OCI-LY1 (cell line): Measurements from ENCODE around the gene BNIP5.

Source experiments
- EZH2 ChIP-seq: fragments of 200-600 bp; sonication (generic), shearing (Covaris generic); IDR thresholded peaks from 2 replicates; pipeline ENCODE4 v1.8.0; 2017; ENCODE audit warnings: borderline replicate concordance, mixed run types, mild to moderate bottlenecking, antibody characterized with exemption, low read length, moderate library complexity, mixed read lengths
- TF ChIP-seq, protein P1 (sequence below): fragments of 200-600 bp; sonication (generic), shearing (Covaris generic); IDR thresholded peaks from 2 replicates; pipeline ENCODE4 v1.5.1; 2017; ENCODE audit warnings: mild to moderate bottlenecking, antibody characterized with exemption, low read length, moderate library complexity, mixed read lengths

DNA sequence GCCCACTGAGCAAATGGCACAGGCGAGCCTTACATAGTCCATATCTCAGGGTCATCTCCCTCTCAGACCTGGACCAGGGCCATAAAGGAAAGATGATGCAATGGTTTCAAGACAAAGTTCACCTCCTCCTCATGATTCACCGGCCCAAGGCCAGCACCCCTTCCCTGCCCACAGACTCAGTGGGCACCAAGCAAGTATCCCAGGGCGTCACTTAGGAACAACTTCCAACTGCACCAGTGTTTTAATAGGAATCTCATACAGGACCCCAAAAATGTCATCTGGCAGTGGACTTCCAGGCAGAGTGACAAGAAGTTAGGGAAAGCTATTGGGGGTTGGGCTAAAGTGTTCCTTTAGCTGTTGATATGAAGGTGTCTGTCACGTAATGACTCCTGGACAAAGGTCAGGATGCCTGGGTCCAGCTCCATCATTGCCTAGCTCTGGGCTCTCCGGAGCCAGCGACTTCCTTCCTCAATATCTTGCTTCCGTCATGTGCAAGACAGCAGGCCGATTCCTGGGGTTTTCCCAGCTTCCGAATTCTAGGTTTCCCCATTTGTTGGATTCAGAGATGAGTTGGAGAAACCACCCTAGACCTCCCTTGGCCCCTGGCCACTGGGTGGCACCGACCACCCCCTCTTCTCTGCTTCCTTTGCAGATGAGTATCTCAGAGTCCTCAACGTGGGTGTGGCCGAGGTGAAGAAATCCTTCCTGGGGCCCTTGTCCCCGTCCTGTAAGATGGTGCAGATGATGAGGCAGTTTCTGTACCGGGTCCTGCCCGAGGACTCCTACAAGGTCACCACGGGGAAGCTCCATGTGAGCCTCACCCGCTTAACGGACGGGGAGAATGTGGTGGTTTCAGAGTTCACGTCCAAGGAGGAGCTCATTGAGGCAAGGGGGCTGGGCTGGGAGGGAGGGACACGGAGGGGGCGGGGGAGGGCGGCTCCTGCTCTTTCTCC lies 45.7 kb downstream of the BNIP5 start:
- TF ChIP-seq, protein P1, sequence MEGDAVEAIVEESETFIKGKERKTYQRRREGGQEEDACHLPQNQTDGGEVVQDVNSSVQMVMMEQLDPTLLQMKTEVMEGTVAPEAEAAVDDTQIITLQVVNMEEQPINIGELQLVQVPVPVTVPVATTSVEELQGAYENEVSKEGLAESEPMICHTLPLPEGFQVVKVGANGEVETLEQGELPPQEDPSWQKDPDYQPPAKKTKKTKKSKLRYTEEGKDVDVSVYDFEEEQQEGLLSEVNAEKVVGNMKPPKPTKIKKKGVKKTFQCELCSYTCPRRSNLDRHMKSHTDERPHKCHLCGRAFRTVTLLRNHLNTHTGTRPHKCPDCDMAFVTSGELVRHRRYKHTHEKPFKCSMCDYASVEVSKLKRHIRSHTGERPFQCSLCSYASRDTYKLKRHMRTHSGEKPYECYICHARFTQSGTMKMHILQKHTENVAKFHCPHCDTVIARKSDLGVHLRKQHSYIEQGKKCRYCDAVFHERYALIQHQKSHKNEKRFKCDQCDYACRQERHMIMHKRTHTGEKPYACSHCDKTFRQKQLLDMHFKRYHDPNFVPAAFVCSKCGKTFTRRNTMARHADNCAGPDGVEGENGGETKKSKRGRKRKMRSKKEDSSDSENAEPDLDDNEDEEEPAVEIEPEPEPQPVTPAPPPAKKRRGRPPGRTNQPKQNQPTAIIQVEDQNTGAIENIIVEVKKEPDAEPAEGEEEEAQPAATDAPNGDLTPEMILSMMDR, result no peak
- no peak for TF ChIP-seq EZH2
